Breast epithelium (tissue), 3 donors: ENCODE measurements around the gene TBC1D14.

ENCODE experiments used
- CTCF ChIP-seq, 3 donors: fragments of 450-650 bp; IDR thresholded peaks; one replicate each; pipeline ENCODE4 v1.5.1; 2016 to 2017; ENCODE audit warnings: antibody characterized with exemption in 3 of 3, mild to moderate bottlenecking in 3 of 3, moderate library complexity in 3 of 3
- POLR2AphosphoS5 ChIP-seq, 3 donors: sonication (generic); formaldehyde crosslinking; IDR thresholded peaks; one replicate each; pipeline ENCODE4 v1.6.1; 2017; ENCODE audit warnings: antibody characterized with exemption in 3 of 3

GRCh38 chr4:7055990-7056325 is 146.3 kb downstream of the TBC1D14 start:
- no peak for TF ChIP-seq CTCF (IDR thresholded peaks at IDR 0.05)
- no peak for TF ChIP-seq POLR2AphosphoS5 (IDR thresholded peaks at IDR 0.05)
